Left lung (tissue), 10 donors: ENCODE results near the gene ALCAM. TPM values are rescaled to one million over a fixed set of nuclear protein-coding genes. Genes with fewer than 3 reads are reported as not detected.

Source experiments
- ATAC-seq: fragments of 200-7000 bp; cut with Tn5 transposase; one replicate; pipeline ENCODE4 v1.9.1; 2020; ENCODE audit warnings: moderate library complexity
- DNase-seq, 4 donors: peaks; one replicate each; pipeline ENCODE4 v3.0.0-alpha.2; 2013 to 2020
- H3K27ac ChIP-seq, 2 donors: fragments of 200-600 bp; sonication (generic) in 1 of 2; one replicate each; pipeline versions ENCODE4 v1.5.0 to v1.8.0; 2020 to 2021
- H3K27me3 ChIP-seq, 2 donors: fragments of 200-600 bp; sonication (generic) in 1 of 2; one replicate each; pipeline versions ENCODE4 v1.5.0 to v1.8.0; 2020 to 2021
- H3K36me3 ChIP-seq, 2 donors: fragments of 200-600 bp; sonication (generic) in 1 of 2; one replicate each; pipeline versions ENCODE4 v1.5.0 to v1.8.0; 2020 to 2021
- H3K4me1 ChIP-seq, 2 donors: fragments of 200-600 bp; one replicate each; pipeline ENCODE4 v1.8.0; 2021
- H3K4me3 ChIP-seq, 2 donors: fragments of 200-600 bp; sonication (generic) in 1 of 2; one replicate each; pipeline versions ENCODE4 v1.5.0 to v1.8.0; 2020 to 2021; ENCODE audit warnings: mild to moderate bottlenecking in 1 of 2
- H3K9me3 ChIP-seq, 2 donors: fragments of 200-600 bp; sonication (generic) in 1 of 2; one replicate each; pipeline versions ENCODE4 v1.5.0 to v1.8.0; 2020 to 2021
- intact Hi-C, 2 donors: fragments of 100-400 bp; cut with DNase I; formaldehyde crosslinking; loops; one replicate each; pipeline versions ENCODE4 v1.11.2 to v1.14.2; 2022
- polyA plus RNA-seq, 6 donors: library from polyadenylated mRNA; unstranded; fragments of 120-200 nt; gene quantifications; one replicate each; pipeline ENCODE4 v1.2.1, GENCODE V29; 2013; ENCODE audit not compliant: insufficient read length in 6 of 6
- total RNA-seq, 2 donors: library from RNA; stranded (reverse); fragmentation: NEBNext Ultra II Directional; extraction: Animal tissue kit (Norgen Biotek cat#: 25700); gene quantifications; one replicate each; pipeline ENCODE4 v1.2.1, GENCODE V29; 2021
- TF ChIP-seq, protein P1 (sequence below), 2 donors: fragments of 200-600 bp; sonication (generic) in 1 of 2; IDR thresholded peaks; one replicate each; pipeline versions ENCODE4 v1.5.0 to v1.8.0; 2021; ENCODE audit warnings: antibody characterized with exemption in 2 of 2
- donor health status: DM: no; HTN: yes; CAD: no.
- donor health status: DM: no; HTN: no; CAD: no.

The ALCAM gene
- total and polyA plus RNA-seq, 8 donors, result 84.2 to 170 (median 127) TPM

DNA sequence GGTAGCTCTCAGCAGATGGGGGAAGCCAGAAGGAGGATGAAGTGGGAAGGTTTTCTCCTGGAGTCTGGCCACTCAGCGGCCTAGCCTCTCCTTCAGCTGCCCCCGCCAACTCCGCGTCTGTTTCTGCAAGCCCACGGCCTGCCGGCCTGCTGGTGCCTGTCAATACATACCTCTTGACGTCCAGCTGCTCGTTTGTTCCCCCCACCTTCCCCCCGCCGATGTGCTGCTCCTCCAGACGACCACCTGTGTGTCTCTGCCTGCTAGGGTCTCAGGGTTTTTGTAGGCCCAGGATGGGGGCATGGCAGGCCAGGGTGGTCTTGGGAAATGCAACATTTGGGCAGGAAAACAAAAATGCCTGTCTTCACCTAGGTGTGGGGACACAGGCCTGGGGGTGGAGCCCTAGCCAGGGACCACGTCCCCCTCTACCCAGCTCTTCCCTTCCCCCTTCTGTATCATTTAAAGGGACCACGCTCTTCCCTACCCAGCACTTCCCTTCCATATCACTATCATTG lies 137.8 kb downstream of the ALCAM start:
- H3K36me3 ChIP-seq, result no peaks in the 10 kb centered on the region
- peak overlapping the region in 1 of 2 donors; percentile 63 for H3K27ac ChIP-seq
- intact Hi-C loops, result no loop called here
- no peaks in the 10 kb centered on the region for H3K9me3 ChIP-seq
- ATAC-seq (no peak), DNase-seq (peak in 1 of 4 donors; percentile 50)
- no peaks in the 10 kb centered on the region for H3K27me3 ChIP-seq
- H3K4me3 ChIP-seq, result no peak overlapping the region
- H3K4me1 ChIP-seq, result peaks cover 0 to 25% of the 10 kb centered on the region in 2 donors
- TF ChIP-seq, protein P1, sequence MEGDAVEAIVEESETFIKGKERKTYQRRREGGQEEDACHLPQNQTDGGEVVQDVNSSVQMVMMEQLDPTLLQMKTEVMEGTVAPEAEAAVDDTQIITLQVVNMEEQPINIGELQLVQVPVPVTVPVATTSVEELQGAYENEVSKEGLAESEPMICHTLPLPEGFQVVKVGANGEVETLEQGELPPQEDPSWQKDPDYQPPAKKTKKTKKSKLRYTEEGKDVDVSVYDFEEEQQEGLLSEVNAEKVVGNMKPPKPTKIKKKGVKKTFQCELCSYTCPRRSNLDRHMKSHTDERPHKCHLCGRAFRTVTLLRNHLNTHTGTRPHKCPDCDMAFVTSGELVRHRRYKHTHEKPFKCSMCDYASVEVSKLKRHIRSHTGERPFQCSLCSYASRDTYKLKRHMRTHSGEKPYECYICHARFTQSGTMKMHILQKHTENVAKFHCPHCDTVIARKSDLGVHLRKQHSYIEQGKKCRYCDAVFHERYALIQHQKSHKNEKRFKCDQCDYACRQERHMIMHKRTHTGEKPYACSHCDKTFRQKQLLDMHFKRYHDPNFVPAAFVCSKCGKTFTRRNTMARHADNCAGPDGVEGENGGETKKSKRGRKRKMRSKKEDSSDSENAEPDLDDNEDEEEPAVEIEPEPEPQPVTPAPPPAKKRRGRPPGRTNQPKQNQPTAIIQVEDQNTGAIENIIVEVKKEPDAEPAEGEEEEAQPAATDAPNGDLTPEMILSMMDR (IDR thresholded peaks at IDR 0.05), result no peak

DNA sequence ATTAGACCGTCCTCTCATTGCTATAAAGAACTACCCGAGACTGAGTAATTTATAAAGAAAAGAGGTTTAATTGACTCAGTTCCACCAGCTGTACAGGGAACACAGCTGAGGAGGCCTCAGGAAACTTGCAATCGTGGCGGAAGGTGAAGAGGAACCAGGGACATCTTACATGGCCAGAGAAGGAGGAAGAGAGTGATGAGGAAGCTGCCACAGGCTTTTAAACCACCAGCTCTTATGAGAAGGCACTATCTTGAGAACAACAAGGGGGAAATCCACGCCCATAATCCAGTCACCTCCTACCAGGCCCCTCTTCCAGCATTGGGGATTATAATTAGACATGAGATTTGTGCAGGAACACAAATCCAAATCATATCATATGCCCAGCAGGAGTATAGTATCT lies 138.5 kb downstream of the ALCAM start:
- Histone ChIP-seq H3K4me1 (peaks cover 0 to 18% of the 10 kb centered on the region in 2 donors), H3K36me3 (no peaks in the 10 kb centered on the region), H3K4me3 (no peak overlapping the region), H3K27me3 (no peaks in the 10 kb centered on the region), H3K27ac (peak overlapping the region in 1 of 2 donors; percentile 63), H3K9me3 (no peaks in the 10 kb centered on the region)
- peak; percentile 12 for ATAC-seq
- no peak for DNase-seq
- TF ChIP-seq, protein P1 (IDR thresholded peaks at IDR 0.05), result no peak
- intact Hi-C loops, result no loop called here

DNA sequence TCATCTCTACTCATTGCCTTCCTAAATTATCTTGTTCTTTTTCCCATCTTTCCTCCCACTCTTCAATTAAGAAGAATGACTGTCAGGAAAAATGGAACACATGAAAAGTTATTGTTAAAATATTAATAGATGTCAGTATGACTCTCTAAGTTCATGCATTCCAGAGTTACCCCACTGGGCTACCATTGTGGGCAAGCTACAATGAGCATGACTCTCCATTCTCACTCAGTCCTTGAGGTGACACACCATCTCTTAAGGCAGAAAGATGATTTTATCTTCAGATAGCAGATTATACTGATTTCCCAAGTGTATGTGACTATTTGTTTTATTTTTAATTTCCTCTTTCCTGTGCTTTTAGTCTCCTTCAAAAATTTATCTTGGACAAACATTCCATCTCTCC lies 144.3 kb downstream of the ALCAM start:
- intact Hi-C loops, result no loop called here
- no peaks in the 10 kb centered on the region for H3K36me3 ChIP-seq
- no peaks in the 10 kb centered on the region for H3K9me3 ChIP-seq
- no peak overlapping the region for H3K4me3 ChIP-seq
- no peak for DNase-seq
- H3K4me1 ChIP-seq, result no peaks in the 10 kb centered on the region
- ATAC-seq, result no peak
- H3K27ac ChIP-seq, result no peak overlapping the region
- TF ChIP-seq, protein P1 (IDR thresholded peaks at IDR 0.05), result no peak
- H3K27me3 ChIP-seq, result no peaks in the 10 kb centered on the region

DNA sequence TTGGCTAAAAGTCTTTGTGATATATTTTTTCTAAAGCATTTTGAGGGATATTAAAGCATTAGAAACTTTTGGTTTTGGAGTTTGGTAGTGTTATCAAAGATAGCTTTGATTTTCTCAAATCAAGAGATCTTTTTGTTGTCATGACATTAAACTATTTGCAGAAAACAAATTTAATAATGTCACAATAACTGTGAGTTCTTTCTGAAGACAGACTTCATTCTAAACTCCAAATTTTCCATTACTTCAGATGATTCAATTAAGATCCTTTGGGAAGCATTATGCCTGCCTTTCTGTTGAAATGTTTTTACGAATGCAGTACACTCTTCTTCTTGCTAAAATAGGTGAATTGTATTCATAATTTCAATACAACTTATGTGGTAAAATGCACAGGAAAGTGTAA lies 145.4 kb downstream of the ALCAM start:
- H3K36me3 ChIP-seq, result no peaks in the 10 kb centered on the region
- no peak for DNase-seq
- intact Hi-C loops, result no loop called here
- no peaks in the 10 kb centered on the region for H3K27me3 ChIP-seq
- no peaks in the 10 kb centered on the region for H3K4me1 ChIP-seq
- TF ChIP-seq, protein P1 (IDR thresholded peaks at IDR 0.05), result no peak
- no peak overlapping the region for H3K27ac ChIP-seq
- no peak overlapping the region for H3K4me3 ChIP-seq
- no peak for ATAC-seq
- no peaks in the 10 kb centered on the region for H3K9me3 ChIP-seq

DNA sequence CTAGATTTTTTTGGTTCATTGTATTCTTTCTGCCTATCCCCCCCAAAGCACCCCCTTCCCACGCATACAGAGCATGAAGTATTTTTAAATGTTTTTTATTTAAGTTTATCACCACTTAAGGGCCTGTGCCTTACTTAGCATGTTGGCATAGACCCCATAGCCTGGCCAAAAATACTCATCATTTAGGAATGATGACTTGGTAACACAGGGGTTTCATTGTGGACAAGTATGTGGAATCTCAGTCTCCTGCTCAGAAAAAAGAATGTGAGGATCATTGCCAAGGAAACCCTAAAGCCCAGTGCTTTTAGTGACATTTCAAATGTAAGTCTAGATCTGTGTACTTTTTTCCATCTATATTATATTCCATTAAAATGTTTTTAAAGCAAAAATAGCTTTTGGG lies 146.3 kb downstream of the ALCAM start:
- Histone ChIP-seq H3K9me3 (no peaks in the 10 kb centered on the region), H3K4me1 (no peaks in the 10 kb centered on the region), H3K4me3 (no peak overlapping the region), H3K27me3 (no peaks in the 10 kb centered on the region), H3K27ac (no peak overlapping the region), H3K36me3 (no peaks in the 10 kb centered on the region)
- TF ChIP-seq, protein P1 (IDR thresholded peaks at IDR 0.05), result no peak
- intact Hi-C loops, result no loop called here
- DNase-seq (no peak), ATAC-seq (no peak)
